Adipocyte (in vitro differentiated cells): ENCODE results near the gene SYNGR1.

Source experiments
- DNase-seq: peaks from one replicate; pipeline ENCODE4 v3.0.0-alpha.2; 2015; ENCODE audit warnings: low read depth
- H3K27me3 ChIP-seq: replicated peaks from 2 replicates; pipeline ENCODE4 v1.7.0; 2013; ENCODE audit warnings: mild to moderate bottlenecking, low read length, moderate library complexity; ENCODE audit not compliant: control insufficient read depth, insufficient read depth
- H3K36me3 ChIP-seq: 2 replicates; pipeline ENCODE4 v1.7.0; 2013; ENCODE audit warnings: low read length, mild to moderate bottlenecking, moderate library complexity; ENCODE audit not compliant: control insufficient read depth, insufficient read depth, severe bottlenecking
- H3K4me1 ChIP-seq: 2 replicates; pipeline ENCODE4 v1.7.0; 2013; ENCODE audit warnings: mild to moderate bottlenecking, low read length, moderate library complexity; ENCODE audit not compliant: control insufficient read depth, insufficient read depth
- H3K4me3 ChIP-seq: 2 replicates; pipeline ENCODE4 v1.7.0; 2013; ENCODE audit warnings: mild to moderate bottlenecking, low read length, moderate library complexity
- H3K9ac ChIP-seq: 2 replicates; pipeline ENCODE4 v1.7.0; 2013; ENCODE audit warnings: mild to moderate bottlenecking, low read length, moderate library complexity
- H3K9me3 ChIP-seq: 2 replicates; pipeline ENCODE4 v1.7.0; 2013; ENCODE audit warnings: mild to moderate bottlenecking, low read length, moderate library complexity; ENCODE audit not compliant: control insufficient read depth

SYNGR1 gene

GRCh38 chr22:39341179-39341578, 8.6 kb upstream of the SYNGR1 start:
- Histone ChIP-seq H3K4me3 (no peak overlapping the region), H3K4me1 (no peaks in the 10 kb centered on the region), H3K36me3 (no peaks in the 10 kb centered on the region), H3K27me3 (peaks cover 10% of the 10 kb centered on the region), H3K9me3 (no peaks in the 10 kb centered on the region), H3K9ac (no peak overlapping the region)
- DNase-seq = no peak

GRCh38 chr22:39343259-39344045, 6.3 kb upstream of the SYNGR1 start:
- H3K27me3 ChIP-seq = peaks cover 10% of the 10 kb centered on the region
- no peaks in the 10 kb centered on the region for H3K36me3 ChIP-seq
- DNase-seq = peak; percentile 80
- H3K4me1 ChIP-seq = no peaks in the 10 kb centered on the region
- H3K9ac ChIP-seq = no peak overlapping the region
- no peak overlapping the region for H3K4me3 ChIP-seq
- H3K9me3 ChIP-seq = no peaks in the 10 kb centered on the region

DNA sequence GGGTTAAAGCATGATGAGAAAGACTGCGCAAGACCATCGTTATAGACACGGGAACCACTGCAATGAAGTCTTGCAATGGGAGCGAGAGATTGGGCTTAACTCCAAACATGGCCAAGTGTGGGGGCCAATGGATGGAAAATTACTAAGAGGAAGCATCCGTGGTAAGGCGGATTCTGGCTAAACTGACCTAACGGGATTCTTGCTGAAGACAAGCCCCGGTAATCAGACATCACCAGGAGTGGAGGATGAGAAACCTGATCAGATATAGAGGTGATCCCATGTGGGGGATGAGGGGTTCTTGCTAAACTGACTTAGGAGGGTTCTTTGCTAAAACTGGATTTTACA, 5.8 kb upstream of the SYNGR1 start:
- H3K4me3 ChIP-seq = no peak overlapping the region
- DNase-seq = no peak
- no peaks in the 10 kb centered on the region for H3K36me3 ChIP-seq
- no peak overlapping the region for H3K9ac ChIP-seq
- H3K4me1 ChIP-seq = no peaks in the 10 kb centered on the region
- H3K9me3 ChIP-seq = no peaks in the 10 kb centered on the region
- H3K27me3 ChIP-seq = peaks cover 10% of the 10 kb centered on the region

DNA sequence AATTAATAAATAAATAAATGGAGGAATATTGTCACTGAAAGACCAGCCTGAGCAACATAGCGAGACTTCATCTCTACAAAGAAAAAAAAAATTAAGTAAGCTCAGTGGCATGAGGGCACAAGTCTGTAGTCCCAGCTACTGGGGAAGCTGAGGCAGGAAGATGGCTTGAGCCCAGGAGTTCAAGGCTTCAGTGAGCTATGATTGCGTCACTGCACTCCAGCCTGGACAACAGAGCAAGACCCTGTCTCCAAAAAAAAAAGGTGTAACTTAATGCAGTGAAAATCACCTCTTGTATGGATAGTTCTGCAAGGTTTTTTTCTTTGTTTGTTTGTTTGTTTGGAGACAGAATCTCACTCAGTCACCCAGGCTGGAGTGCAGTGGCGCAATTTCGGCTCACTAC, 4.6 kb upstream of the SYNGR1 start:
- H3K27me3 ChIP-seq = peaks cover 10% of the 10 kb centered on the region
- no peak for DNase-seq
- H3K4me1 ChIP-seq = no peaks in the 10 kb centered on the region
- H3K36me3 ChIP-seq = no peaks in the 10 kb centered on the region
- no peak overlapping the region for H3K4me3 ChIP-seq
- no peaks in the 10 kb centered on the region for H3K9me3 ChIP-seq
- H3K9ac ChIP-seq = no peak overlapping the region

DNA sequence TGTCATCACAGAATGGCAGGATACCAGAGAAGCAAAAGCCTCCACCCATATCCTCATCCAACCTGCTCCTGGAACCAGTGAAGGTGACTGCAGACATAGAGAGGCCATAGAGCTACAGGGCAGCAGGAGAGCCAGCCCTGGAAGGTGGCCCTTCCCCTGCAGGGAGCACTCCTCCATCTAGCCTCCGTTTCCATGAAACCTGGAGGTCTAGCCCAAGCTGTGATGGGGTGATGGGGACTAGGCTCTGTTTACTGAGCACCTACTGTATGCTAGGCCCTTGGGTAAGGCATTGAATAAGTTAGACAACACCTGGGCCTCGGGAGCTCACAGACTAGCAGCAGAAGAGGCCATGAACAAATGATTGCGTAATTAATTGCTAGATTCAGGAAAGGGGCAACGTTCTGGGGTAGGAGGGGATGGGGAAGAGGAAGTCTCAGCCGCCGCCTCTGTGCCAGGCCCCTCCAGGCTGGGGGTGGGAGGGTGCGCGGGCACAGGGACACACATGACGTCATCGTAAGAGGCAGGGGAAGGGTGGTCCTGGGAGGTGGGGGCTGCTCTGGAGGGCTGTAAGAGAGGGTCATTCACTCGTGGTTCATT, 784 bp upstream of the SYNGR1 start:
- Histone ChIP-seq H3K9ac (peak overlapping the region; percentile 64), H3K4me1 (peaks cover 6% of the 10 kb centered on the region), H3K4me3 (peak overlapping the region; percentile 76), H3K36me3 (no peaks in the 10 kb centered on the region), H3K9me3 (no peaks in the 10 kb centered on the region), H3K27me3 (peaks cover 7% of the 10 kb centered on the region)
- DNase-seq = no peak

DNA sequence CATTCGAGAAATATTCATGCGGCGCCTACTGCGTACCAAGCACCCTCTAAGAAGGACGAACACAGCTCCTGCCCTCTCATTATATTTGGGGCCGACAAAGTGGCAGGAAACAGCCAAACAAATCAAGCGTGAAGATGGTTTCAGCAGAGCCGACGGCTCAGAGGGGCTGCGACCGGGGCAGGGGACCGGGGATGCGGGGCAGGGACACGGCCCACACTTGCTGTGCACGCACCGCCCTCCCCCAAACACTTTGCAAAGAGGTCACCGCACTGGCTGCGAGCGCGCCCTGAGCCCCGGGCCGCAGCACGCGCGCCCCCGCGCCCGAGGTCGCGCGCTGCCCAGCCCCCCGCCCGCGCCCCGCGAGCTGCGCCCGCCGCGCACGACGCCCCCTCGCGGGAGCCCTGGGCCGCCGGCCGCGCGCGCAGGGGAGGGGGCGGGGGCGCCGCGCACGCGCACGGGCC, 255 bp upstream of the SYNGR1 start:
- Histone ChIP-seq H3K4me3 (peak overlapping the region; percentile 82), H3K27me3 (peaks cover 1% of the 10 kb centered on the region), H3K9me3 (no peaks in the 10 kb centered on the region), H3K4me1 (peaks cover 6% of the 10 kb centered on the region), H3K36me3 (no peaks in the 10 kb centered on the region), H3K9ac (peak overlapping the region; percentile 64)
- DNase-seq = peak; percentile 77

DNA sequence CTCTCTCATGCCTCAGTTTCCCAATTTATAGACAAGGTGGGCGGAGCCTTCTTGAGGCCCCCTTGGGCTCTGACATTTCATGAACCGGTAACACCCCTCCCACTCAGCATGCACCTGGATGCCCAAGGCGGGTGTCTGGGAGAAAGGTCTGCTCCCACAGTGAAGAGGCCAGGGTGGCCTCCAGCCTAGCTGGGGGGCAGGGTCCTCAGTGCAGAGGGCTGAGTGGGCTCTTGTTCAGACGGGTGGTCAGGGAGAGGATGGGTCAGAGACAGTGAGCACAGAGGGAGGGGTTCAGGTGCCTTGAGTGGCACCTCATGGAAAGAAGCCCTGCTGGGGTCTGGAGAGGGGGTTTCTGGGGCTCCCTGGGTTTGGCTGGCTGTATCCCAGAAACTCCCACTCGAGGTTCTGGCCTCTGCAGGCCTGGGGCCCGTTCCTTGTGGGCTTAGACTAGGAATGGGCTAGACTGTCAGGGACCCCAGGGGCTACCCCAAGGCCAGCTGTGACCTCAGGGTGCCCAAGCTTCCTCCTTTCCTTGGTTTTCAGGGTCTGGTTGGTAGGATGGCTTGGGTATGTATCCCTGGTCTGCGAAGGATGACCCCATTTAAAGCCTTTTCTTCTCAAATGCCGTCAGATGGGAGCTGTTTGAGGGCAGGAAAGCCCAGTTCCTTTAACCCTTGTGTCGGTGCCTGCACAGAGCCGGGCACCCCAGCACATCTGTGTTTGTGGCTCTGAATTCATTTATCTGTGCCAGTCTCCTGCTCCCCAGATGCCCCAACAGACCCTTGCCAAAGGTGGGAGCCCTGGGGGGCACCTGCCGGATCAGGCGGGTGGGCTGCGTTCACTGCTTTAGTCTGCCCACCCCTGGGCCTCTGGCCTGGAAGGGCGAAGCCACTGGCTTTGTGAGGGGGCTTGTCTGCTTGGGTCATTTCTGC, 1.2 kb downstream of the SYNGR1 start:
- H3K4me1 ChIP-seq = peaks cover 6% of the 10 kb centered on the region
- no peak for DNase-seq
- no peaks in the 10 kb centered on the region for H3K9me3 ChIP-seq
- peak overlapping the region; percentile 82 for H3K4me3 ChIP-seq
- H3K27me3 ChIP-seq = no peaks in the 10 kb centered on the region
- peak overlapping the region; percentile 82 for H3K9ac ChIP-seq
- H3K36me3 ChIP-seq = no peaks in the 10 kb centered on the region

DNA sequence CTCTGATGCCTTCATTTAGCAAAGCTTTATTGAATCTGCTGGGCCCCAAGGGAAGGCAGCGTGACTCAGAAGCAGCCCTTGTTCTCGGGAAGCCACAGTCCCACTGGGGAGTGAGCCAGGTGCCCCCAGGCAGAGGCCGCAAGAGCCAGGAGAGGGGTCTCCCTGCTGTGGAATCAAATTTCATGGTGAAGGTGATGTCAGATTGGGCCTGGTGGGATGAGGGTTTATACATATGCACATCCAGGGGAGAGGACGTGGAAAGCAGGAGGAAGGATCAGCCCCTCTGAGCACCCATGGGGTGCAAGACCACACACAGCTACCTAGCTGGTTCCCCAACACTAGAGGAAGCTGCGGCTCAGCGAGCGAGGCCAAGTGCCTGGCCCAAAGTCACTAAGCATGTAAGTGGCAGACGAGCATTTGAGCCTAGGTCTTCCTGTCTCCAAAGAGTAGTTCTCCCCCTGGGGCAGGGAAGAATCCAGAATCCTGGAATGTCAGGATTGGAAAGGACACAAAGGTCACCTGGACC, 2.0 kb downstream of the SYNGR1 start:
- Histone ChIP-seq H3K9me3 (no peaks in the 10 kb centered on the region), H3K4me1 (peaks cover 6% of the 10 kb centered on the region), H3K36me3 (no peaks in the 10 kb centered on the region), H3K4me3 (no peak overlapping the region), H3K9ac (no peak overlapping the region), H3K27me3 (no peaks in the 10 kb centered on the region)
- peak; percentile 59 for DNase-seq

DNA sequence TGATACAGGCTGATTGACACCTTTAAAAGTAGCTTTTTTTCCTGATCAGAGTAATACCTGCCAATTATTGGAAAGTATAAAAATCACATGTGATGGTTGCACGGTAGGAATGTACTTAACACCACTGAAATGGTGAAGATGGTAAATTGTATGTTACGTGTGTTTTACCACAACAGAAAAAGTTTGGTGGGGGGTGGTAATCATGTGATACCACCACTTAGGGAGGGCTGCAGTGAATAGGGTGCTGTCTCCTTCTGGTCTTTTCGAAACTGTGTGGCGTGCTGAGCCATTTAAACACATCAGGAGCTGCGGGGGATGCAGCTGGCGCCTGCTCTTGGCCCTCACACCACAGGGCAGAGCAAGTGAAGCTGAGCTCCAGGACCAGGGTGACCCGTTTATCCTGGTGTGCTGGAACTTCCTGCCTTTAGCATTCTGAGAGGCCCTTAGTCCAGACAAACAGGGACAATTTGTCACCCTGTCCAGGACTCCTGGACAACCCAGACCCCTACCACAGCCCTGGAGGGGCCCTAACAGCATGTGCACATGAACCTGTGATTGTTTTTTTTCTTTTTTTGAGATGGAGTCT, 2.6 kb downstream of the SYNGR1 start:
- DNase-seq = no peak
- no peaks in the 10 kb centered on the region for H3K9me3 ChIP-seq
- no peak overlapping the region for H3K4me3 ChIP-seq
- no peaks in the 10 kb centered on the region for H3K36me3 ChIP-seq
- H3K9ac ChIP-seq = no peak overlapping the region
- no peaks in the 10 kb centered on the region for H3K27me3 ChIP-seq
- H3K4me1 ChIP-seq = peaks cover 6% of the 10 kb centered on the region

DNA sequence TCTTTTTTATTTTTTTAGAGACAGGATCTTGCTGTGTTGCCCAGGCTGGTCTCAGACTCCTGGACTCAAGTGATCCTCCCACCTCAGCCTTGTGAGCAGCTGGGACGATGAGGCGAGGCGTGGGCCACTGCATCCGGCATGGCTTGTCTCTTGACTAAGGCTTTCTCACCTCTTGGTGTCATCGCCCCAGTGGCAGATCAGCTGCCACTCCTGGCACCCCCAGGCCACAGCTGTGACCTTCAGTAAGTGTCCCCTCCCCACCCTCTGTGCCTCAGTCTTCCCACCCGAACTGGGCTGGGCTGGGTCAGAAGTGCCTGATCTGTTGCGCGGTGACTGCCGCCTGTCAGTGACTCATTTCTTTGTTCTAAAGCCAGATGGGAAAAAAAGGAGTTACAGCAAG, 3.6 kb downstream of the SYNGR1 start:
- Histone ChIP-seq H3K4me3 (no peak overlapping the region), H3K9me3 (no peaks in the 10 kb centered on the region), H3K36me3 (no peaks in the 10 kb centered on the region), H3K27me3 (no peaks in the 10 kb centered on the region), H3K9ac (no peak overlapping the region), H3K4me1 (peaks cover 6% of the 10 kb centered on the region)
- DNase-seq = no peak

DNA sequence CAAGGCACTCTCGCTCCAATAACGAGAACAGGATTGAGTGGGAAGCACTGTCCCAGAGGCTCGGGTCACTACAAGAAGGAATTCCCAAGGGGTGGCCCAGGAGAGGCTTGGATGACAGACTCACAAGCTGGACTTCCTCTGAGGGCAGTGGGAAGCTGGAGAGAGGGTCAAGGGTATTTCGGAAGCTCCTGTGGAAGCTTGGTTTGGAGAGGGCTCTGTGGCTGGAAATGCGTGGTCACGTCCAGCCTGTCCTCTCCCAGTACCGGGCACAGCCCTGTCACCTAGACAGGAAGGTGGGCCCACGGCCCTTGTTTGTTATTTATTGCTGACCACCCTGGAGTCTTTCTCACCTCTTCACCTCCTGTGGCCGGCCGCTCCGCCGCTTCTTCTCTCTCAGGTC, 5.3 kb downstream of the SYNGR1 start:
- Histone ChIP-seq H3K9me3 (no peaks in the 10 kb centered on the region), H3K9ac (no peak overlapping the region), H3K4me3 (no peak overlapping the region), H3K27me3 (no peaks in the 10 kb centered on the region), H3K36me3 (no peaks in the 10 kb centered on the region), H3K4me1 (peaks cover 6% of the 10 kb centered on the region)
- no peak for DNase-seq
